ENCODE data around the gene HSDL1.

DNA sequence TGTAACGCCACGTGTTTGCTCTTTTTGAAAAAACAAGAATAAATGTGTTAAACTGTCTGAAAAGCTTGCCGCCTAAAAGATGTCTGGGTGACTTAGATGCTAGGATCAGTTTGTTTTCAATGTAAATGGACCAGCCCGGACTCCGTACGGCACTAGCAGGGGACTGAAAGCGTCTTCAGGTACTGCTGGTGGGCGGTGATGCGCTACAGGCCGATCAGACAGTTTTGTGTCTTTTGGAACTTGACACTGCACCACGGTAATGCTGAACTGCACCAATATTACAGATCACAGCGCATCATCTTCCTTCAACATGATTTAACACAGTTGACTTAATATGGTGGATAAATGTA lies 27.5 kb downstream of the HSDL1 start:
- TF ChIP-seq, protein P1, sequence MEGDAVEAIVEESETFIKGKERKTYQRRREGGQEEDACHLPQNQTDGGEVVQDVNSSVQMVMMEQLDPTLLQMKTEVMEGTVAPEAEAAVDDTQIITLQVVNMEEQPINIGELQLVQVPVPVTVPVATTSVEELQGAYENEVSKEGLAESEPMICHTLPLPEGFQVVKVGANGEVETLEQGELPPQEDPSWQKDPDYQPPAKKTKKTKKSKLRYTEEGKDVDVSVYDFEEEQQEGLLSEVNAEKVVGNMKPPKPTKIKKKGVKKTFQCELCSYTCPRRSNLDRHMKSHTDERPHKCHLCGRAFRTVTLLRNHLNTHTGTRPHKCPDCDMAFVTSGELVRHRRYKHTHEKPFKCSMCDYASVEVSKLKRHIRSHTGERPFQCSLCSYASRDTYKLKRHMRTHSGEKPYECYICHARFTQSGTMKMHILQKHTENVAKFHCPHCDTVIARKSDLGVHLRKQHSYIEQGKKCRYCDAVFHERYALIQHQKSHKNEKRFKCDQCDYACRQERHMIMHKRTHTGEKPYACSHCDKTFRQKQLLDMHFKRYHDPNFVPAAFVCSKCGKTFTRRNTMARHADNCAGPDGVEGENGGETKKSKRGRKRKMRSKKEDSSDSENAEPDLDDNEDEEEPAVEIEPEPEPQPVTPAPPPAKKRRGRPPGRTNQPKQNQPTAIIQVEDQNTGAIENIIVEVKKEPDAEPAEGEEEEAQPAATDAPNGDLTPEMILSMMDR (IDR thresholded peaks at IDR 0.05), result no peak
- TF ChIP-seq POLR2A (IDR thresholded peaks at IDR 0.05), result no peak
